Natural killer cell (primary cell): ENCODE measurements around the gene NRCAM. TPM values are rescaled to one million over a fixed set of nuclear protein-coding genes. Genes with fewer than 3 reads are reported as not detected.

ENCODE experiments used
- ATAC-seq, 3 donors: fragments of 150-1000 bp in 2 of 3; fragments of 200-7000 bp in 1 of 3; cut with Tn5 transposase; 1 replicate in 1 of 3; 2 replicates in 2 of 3; pipeline ENCODE4 v1.10.0; 2021; ENCODE audit warnings: mild to moderate bottlenecking in 2 of 3, moderate library complexity in 2 of 3
- DNase-seq, 2 donors: peaks; one replicate each; pipeline versions ENCODE4 v3.0.0 to v3.0.0-alpha.2; 2013 to 2021; ENCODE audit warnings: mixed read lengths in 1 of 2
- H3K27ac ChIP-seq: one replicate; pipeline ENCODE4 v1.5.1; 2013; ENCODE audit warnings: mild to moderate bottlenecking, low read length
- H3K27me3 ChIP-seq: one replicate; pipeline ENCODE4 v1.6.1; 2013; ENCODE audit warnings: low read length; ENCODE audit not compliant: control insufficient read depth, insufficient read depth
- H3K36me3 ChIP-seq: one replicate; pipeline ENCODE4 v1.6.1; 2013; ENCODE audit warnings: low read length; ENCODE audit not compliant: control insufficient read depth, insufficient read depth
- H3K4me1 ChIP-seq: one replicate; pipeline ENCODE4 v1.6.1; 2013; ENCODE audit warnings: low read length; ENCODE audit not compliant: control insufficient read depth, insufficient read depth
- H3K4me3 ChIP-seq: one replicate; pipeline ENCODE4 v1.5.1; 2013; ENCODE audit warnings: low read length
- H3K9me3 ChIP-seq: one replicate; pipeline ENCODE4 v1.6.1; 2013; ENCODE audit warnings: low read length; ENCODE audit not compliant: control insufficient read depth, insufficient read depth
- H3K27ac Mint-ChIP-seq, 2 donors: one replicate each; pipeline ENCODE4 v1.8.0; 2022; ENCODE audit warnings: mild to moderate bottlenecking in 2 of 2, mixed read lengths in 2 of 2, moderate library complexity in 1 of 2
- H3K27me3 Mint-ChIP-seq, 2 donors: one replicate each; pipeline ENCODE4 v1.8.0; 2022; ENCODE audit warnings: low read depth in 2 of 2, mixed read lengths in 2 of 2
- H3K36me3 Mint-ChIP-seq: one replicate; pipeline ENCODE4 v1.8.0; 2022; ENCODE audit warnings: mixed read lengths
- H3K4me1 Mint-ChIP-seq, 2 donors: one replicate each; pipeline ENCODE4 v1.8.0; 2022; ENCODE audit warnings: mixed read lengths in 2 of 2
- H3K4me3 Mint-ChIP-seq: one replicate; pipeline ENCODE4 v1.8.0; 2022; ENCODE audit warnings: mild to moderate bottlenecking, moderate library complexity, mixed read lengths
- H3K9me3 Mint-ChIP-seq, 2 donors: one replicate each; pipeline ENCODE4 v1.8.0; 2022; ENCODE audit warnings: mixed read lengths in 2 of 2
- WGBS: methylation state at CpG from one replicate; pipeline ENCODE4 v1.1.7; 2013; ENCODE audit warnings: missing lambda C conversion rate; ENCODE audit not compliant: insufficient coverage; 5-methylcytosine and 5-hydroxymethylcytosine counted together
- intact Hi-C: fragments of 100-400 bp; cut with micrococcal nuclease; formaldehyde crosslinking; loops from one replicate; pipeline ENCODE4 v1.14.2; 2022
- total RNA-seq, 4 donors: library from RNA; stranded (reverse); fragments of 120-200 nt in 1 of 4; gene quantifications; one replicate each; pipeline versions ENCODE4 v1.2.3 to v1.2.4, GENCODE V29; 2013 to 2022
- TF ChIP-seq, protein P1 (sequence below): fragments of 200-600 bp; IDR thresholded peaks from one replicate; pipeline ENCODE4 v1.8.0; 2022; ENCODE audit warnings: antibody characterized with exemption

Gene NRCAM
- total RNA-seq, 3 donors from 2014 or later (not counting 1 experiment from before 2014, with no cell fraction given) = 0.27 to 0.95 (median 0.52) TPM

DNA sequence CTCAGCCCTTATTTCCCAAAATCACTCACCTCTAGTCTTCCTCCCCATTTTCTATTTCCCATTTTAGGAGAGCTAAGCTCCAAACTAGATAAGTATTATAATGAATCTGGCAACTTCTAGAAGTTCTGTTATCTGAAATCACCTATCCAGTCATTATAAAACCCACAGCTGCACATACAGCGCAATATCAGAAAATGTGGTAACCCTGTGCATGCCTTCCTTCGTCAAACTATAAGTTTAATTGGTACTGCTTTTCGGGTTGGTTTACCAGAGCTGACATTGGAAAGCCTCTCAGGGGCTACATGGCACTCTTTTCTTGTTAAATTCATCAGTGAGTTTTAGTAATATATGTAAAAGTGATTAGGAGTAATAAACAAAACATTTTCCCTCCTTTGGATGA is 327.7 kb downstream of the NRCAM start:
- DNase-seq (no peak), ATAC-seq (no peak)
- Mint-ChIP-seq H3K4me1 (no peaks in the 10 kb centered on the region), H3K27me3 (peaks cover 0 to 2% of the 10 kb centered on the region in 2 donors), H3K9me3 (no peaks in the 10 kb centered on the region), H3K27ac (no peak overlapping the region), H3K4me3 (no peak overlapping the region), H3K36me3 (no peaks in the 10 kb centered on the region)
- H3K36me3 ChIP-seq = no peaks in the 10 kb centered on the region
- TF ChIP-seq, protein P1, sequence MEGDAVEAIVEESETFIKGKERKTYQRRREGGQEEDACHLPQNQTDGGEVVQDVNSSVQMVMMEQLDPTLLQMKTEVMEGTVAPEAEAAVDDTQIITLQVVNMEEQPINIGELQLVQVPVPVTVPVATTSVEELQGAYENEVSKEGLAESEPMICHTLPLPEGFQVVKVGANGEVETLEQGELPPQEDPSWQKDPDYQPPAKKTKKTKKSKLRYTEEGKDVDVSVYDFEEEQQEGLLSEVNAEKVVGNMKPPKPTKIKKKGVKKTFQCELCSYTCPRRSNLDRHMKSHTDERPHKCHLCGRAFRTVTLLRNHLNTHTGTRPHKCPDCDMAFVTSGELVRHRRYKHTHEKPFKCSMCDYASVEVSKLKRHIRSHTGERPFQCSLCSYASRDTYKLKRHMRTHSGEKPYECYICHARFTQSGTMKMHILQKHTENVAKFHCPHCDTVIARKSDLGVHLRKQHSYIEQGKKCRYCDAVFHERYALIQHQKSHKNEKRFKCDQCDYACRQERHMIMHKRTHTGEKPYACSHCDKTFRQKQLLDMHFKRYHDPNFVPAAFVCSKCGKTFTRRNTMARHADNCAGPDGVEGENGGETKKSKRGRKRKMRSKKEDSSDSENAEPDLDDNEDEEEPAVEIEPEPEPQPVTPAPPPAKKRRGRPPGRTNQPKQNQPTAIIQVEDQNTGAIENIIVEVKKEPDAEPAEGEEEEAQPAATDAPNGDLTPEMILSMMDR = no peak
- H3K9me3 ChIP-seq = no peaks in the 10 kb centered on the region
- no peak overlapping the region for H3K27ac ChIP-seq
- H3K27me3 ChIP-seq = no peaks in the 10 kb centered on the region
- no peak overlapping the region for H3K4me3 ChIP-seq
- intact Hi-C loops = no loop called here
- 85% methylated on average over 3 of the region's 3 CpGs for WGBS
- H3K4me1 ChIP-seq = no peaks in the 10 kb centered on the region

DNA sequence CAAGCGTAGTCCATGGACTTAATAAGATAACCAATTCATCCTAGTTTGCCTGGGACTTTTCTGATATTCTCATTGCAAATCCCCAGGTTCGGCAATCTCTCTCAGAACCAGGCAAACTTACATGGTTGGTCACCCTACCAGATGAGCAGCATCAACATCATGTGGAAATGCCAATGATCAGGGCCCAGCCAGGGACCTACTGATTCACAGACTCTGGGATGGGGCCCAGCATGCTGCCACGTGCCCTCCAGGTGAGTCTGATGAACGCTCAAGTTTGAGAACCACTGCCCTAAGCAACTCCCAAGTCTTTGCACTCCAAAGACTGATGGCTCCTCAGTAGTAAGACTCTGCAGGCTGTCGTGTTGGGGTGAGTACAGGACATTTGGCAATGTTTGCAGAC is 328.8 kb downstream of the NRCAM start:
- no peak for ATAC-seq
- Histone ChIP-seq H3K36me3 (no peaks in the 10 kb centered on the region), H3K27me3 (no peaks in the 10 kb centered on the region), H3K4me3 (no peak overlapping the region), H3K27ac (no peak overlapping the region), H3K4me1 (no peaks in the 10 kb centered on the region), H3K9me3 (no peaks in the 10 kb centered on the region)
- no peaks in the 10 kb centered on the region for H3K4me1 Mint-ChIP-seq
- no peak overlapping the region for H3K27ac Mint-ChIP-seq
- H3K9me3 Mint-ChIP-seq = no peaks in the 10 kb centered on the region
- WGBS = 87% methylated on average over 5 of the region's 5 CpGs
- H3K27me3 Mint-ChIP-seq = peaks cover 0 to 1% of the 10 kb centered on the region in 2 donors
- no peak for DNase-seq
- H3K36me3 Mint-ChIP-seq = no peaks in the 10 kb centered on the region
- TF ChIP-seq, protein P1 = no peak
- no peak overlapping the region for H3K4me3 Mint-ChIP-seq
- intact Hi-C loops = no loop called here

DNA sequence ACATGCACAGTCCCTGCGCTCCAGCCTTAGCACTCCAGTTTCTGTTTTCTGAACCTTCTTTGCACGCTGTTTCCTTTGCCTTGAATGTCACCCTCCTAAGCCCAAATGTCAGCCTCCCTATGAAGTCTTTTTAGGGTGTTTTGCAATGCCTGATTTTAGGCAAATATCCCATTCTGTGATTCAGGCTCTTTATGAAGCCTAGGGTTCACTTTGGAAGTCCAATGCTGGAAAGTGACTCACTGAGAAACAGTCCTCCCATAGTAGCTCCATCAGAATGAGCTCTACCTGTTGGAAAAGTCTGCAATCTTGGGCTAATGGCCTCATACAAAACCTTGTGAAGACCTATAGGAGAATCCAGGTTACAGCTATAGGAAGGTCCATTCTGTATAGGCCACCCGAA is 331.4 kb downstream of the NRCAM start:
- WGBS = 88% methylated on average over 3 of the region's 3 CpGs
- Histone ChIP-seq H3K9me3 (no peaks in the 10 kb centered on the region), H3K27me3 (no peaks in the 10 kb centered on the region), H3K4me3 (no peak overlapping the region), H3K27ac (no peak overlapping the region), H3K36me3 (no peaks in the 10 kb centered on the region), H3K4me1 (no peaks in the 10 kb centered on the region)
- H3K4me3 Mint-ChIP-seq = no peak overlapping the region
- H3K9me3 Mint-ChIP-seq = no peaks in the 10 kb centered on the region
- ATAC-seq (no peak), DNase-seq (no peak)
- H3K27ac Mint-ChIP-seq = no peak overlapping the region
- no peaks in the 10 kb centered on the region for H3K36me3 Mint-ChIP-seq
- H3K27me3 Mint-ChIP-seq = no peaks in the 10 kb centered on the region
- intact Hi-C loops = no loop called here
- H3K4me1 Mint-ChIP-seq = no peaks in the 10 kb centered on the region
- TF ChIP-seq, protein P1 = no peak

DNA sequence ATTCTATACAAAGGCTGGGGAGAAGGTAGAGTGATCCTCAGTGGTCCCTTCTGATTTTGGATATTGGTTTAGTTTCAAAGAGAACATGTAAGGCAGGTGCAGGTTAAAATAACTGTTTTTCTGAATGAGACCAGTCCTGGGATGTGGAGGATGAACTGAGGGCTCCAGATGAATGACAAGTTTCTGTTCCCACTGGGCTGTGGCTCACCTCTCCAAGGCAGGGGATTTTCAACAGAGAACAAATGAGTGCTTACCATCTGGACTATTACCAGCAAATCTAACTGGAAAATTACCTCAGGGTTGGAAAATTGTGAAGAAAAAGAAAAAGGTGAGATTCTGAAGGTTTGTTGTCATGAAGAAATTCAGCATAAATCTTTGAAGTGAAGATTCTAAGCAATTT is 334.1 kb downstream of the NRCAM start:
- Mint-ChIP-seq H3K4me3 (no peak overlapping the region), H3K27ac (no peak overlapping the region), H3K36me3 (no peaks in the 10 kb centered on the region), H3K27me3 (no peaks in the 10 kb centered on the region), H3K9me3 (no peaks in the 10 kb centered on the region), H3K4me1 (no peaks in the 10 kb centered on the region)
- no peak overlapping the region for H3K4me3 ChIP-seq
- H3K27ac ChIP-seq = no peak overlapping the region
- no peaks in the 10 kb centered on the region for H3K36me3 ChIP-seq
- no peaks in the 10 kb centered on the region for H3K27me3 ChIP-seq
- ATAC-seq (no peak), DNase-seq (no peak)
- H3K4me1 ChIP-seq = no peaks in the 10 kb centered on the region
- TF ChIP-seq, protein P1 = no peak
- intact Hi-C loops = no loop called here
- no peaks in the 10 kb centered on the region for H3K9me3 ChIP-seq
